A375 (cell line): ENCODE results near the gene ARID3B. TPM values are rescaled to one million over a fixed set of nuclear protein-coding genes. Genes with fewer than 3 reads are reported as not detected.

ENCODE experiments used
- total RNA-seq: library from RNA; depleted of rRNA; stranded (reverse); fragments of >200 nt; shearing (Covaris generic); gene quantifications from 2 replicates; pipeline ENCODE4 v1.2.3, GENCODE V29; 2014; rRNA removed

The ARID3B gene, protein sequence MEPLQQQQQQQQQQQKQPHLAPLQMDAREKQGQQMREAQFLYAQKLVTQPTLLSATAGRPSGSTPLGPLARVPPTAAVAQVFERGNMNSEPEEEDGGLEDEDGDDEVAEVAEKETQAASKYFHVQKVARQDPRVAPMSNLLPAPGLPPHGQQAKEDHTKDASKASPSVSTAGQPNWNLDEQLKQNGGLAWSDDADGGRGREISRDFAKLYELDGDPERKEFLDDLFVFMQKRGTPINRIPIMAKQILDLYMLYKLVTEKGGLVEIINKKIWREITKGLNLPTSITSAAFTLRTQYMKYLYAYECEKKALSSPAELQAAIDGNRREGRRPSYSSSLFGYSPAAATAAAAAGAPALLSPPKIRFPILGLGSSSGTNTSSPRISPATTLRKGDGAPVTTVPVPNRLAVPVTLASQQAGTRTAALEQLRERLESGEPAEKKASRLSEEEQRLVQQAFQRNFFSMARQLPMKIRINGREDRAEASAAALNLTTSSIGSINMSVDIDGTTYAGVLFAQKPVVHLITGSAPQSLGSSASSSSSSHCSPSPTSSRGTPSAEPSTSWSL
- 3.9 and 5.7 TPM in 2 replicates for total RNA-seq

DNA sequence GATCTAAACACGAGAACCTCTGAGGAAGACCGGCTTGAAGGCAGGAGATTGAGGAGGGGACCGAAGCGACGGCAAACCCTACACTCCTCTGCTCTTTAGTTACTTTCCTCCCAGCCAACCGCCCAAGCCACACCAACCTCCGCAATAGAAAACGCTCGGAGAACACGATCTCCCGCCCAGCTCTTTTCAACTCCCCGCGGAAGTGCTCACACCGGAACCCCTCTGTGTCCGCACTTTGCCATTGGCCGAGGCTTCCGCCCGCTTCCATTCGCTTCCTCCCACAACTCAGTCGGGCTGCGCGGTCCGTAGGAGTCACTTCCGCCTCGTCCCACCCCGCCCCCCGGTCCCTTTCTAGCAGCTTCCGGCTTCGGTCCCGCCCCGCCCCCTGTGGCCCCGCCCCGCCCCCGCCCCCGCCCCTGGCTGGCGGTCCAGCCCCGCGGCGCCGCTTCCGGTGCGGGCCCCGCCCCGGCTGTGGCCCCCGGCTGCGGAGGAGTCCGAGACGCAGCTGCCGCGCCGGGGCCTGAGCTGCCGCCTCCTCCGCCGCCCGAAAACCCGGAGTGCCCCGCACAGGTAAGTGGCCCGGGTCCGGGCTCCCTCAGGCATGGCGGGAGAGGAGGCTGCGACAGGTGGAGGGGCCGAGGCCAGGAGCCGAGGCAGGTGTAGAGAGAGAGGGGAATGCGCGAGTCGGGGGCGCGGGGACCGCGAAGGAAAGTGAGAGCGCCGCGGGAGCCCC, at the start of gene ARID3B:
Gene ARID3B (plus strand): TSS at position 460 of the 733 bp plus-strand sequence. CDS start 2,717 bp downstream, outside the sequence.

DNA sequence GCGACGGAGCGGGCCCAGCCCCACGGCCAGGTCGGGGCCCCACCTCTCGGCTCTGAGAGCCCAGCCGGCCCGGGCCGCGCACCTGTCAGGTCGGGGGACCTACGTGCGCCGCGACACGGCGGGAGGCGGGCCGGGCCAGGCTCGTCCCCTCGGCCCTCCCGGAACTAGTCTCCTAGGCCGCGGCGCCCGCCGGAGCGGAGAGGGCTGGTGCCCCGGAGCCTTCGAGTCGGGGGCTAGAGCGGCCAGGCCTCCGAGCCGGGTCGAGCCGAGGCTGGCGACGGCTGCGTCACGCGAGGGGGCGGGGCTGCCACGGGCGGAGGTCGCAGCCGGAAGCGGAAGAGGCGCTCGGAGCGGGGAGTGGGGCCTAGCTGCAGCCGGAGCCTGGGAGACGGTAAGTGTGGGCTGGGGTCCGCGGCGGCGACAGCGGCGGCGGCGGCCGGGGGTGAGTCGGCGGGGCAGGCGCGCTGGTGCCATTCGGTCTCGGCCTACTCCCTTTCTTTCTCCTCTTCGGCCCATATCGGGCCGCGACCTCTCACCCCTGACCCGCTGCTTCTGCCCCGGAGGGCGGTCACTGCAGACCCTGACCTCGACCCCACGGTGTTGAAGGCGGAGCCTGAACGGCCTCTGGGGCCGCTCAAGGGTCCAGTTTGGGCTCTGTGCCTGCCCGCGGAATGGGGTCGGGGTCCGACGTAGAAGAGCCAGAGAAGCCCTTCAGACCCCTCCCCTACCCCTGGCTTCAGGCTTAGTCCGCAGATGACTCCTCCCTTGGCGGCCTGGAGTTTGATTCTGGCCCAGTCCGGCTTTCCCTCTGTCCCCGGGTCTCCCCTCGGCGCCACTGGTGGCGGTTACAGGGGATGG, 74.7 kb downstream of the ARID3B start, which contains the start of gene CLK3:
Gene CLK3 (plus strand): TSS at position 329 of the 858 bp plus-strand sequence. CDS start 3,361 bp downstream, outside the sequence.

Other genes starting within 250 kb of the ARID3B start
- gene CYP11A1, start 173.6 kb upstream of the ARID3B start, total RNA-seq: 0.77 and 2.0 TPM in 2 replicates
- 27.4 and 30.7 TPM in 2 replicates for gene SEMA7A, start 107.3 kb upstream of the ARID3B start, total RNA-seq
- 100 and 101 TPM in 2 replicates for gene UBL7, start 80.1 kb upstream of the ARID3B start, total RNA-seq
- gene CLK3, start 74.6 kb downstream of the ARID3B start, total RNA-seq: 52.9 and 65.9 TPM in 2 replicates
- gene EDC3, start 154.8 kb downstream of the ARID3B start, total RNA-seq: 12.8 and 14.8 TPM in 2 replicates
- 2.9 and 3.5 TPM in 2 replicates for gene CYP1A1, start 184.3 kb downstream of the ARID3B start, total RNA-seq
- not detected in 2 replicates for gene CYP1A2, start 207.6 kb downstream of the ARID3B start, total RNA-seq
- 30.0 and 37.9 TPM in 2 replicates for gene CSK, start 240.9 kb downstream of the ARID3B start, total RNA-seq